ENCODE results near the gene NADSYN1.

Gene NADSYN1

DNA sequence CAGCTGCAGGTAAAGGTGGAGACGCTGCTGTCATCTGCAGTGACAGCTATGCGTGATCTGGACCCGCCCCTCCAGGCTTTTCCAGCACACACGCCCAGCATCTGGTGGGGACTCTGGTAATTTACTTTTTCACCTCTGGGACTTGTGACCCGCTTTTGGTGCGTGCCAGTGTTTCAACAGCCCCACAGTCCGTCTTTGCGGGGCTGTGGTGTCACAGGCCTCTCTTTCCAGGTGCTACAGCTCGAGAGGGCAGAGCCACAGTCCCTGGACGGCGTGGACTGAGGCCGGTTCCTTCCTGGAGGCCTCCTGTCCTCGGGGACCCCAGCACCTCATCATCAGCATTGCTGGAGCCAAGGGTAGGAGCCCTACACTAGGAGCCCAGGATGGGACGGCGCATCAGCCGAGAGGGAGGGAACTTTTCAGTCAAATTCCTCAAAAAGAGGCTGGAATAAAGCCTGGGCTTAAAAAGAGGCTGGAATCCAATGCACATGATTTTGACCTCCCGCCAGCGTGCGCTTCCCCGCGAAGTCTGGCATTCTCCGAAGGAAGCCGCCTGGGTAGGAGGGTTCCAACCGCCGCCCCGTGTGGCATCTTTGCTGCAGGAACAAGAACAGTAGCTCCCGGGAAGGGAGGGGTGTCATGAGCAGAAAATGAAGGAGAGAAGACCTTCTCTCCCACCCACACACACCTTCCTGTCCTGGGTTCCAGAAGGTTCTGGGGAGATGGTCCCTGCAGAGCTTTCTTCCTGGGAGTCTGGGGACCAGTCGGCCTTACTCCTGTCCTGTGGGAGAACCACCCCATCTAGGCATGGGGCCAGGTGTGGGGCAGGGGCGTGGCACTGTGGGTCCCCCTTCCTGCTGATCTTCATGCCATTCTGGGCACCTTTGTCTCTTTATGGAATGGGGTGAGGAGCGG is 48.3 kb downstream of the NADSYN1 start:
- no peak for DNase-seq (ENCODE audit: low read depth in 2 of 2)
- TF ChIP-seq, protein P1, sequence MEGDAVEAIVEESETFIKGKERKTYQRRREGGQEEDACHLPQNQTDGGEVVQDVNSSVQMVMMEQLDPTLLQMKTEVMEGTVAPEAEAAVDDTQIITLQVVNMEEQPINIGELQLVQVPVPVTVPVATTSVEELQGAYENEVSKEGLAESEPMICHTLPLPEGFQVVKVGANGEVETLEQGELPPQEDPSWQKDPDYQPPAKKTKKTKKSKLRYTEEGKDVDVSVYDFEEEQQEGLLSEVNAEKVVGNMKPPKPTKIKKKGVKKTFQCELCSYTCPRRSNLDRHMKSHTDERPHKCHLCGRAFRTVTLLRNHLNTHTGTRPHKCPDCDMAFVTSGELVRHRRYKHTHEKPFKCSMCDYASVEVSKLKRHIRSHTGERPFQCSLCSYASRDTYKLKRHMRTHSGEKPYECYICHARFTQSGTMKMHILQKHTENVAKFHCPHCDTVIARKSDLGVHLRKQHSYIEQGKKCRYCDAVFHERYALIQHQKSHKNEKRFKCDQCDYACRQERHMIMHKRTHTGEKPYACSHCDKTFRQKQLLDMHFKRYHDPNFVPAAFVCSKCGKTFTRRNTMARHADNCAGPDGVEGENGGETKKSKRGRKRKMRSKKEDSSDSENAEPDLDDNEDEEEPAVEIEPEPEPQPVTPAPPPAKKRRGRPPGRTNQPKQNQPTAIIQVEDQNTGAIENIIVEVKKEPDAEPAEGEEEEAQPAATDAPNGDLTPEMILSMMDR (IDR thresholded peaks at IDR 0.05; ENCODE audit: low read depth, low read length), result no peak
- H3K4me3 ChIP-seq (replicated peaks in 1 of 2; ENCODE audit: low read depth in 2 of 2, low read length in 2 of 2), result no peak overlapping the region

GRCh38 chr11:71502026-71502425 is 49.0 kb downstream of the NADSYN1 start:
- TF ChIP-seq, protein P1 (IDR thresholded peaks at IDR 0.05; ENCODE audit: low read depth, low read length), result no peak
- no peak for DNase-seq (ENCODE audit: low read depth in 2 of 2)
- no peak overlapping the region for H3K4me3 ChIP-seq (replicated peaks in 1 of 2; ENCODE audit: low read depth in 2 of 2, low read length in 2 of 2)

- H3K4me3 ChIP-seq (replicated peaks in 1 of 2; ENCODE audit: low read depth in 2 of 2, low read length in 2 of 2), result no peak overlapping the region
- TF ChIP-seq, protein P1 (IDR thresholded peaks at IDR 0.05; ENCODE audit: low read depth, low read length), result no peak
- no peak for DNase-seq (ENCODE audit: low read depth in 2 of 2)
Observed at GRCh38 chr11:71502871-71503435, 50.0 kb downstream of the NADSYN1 start.

DNA sequence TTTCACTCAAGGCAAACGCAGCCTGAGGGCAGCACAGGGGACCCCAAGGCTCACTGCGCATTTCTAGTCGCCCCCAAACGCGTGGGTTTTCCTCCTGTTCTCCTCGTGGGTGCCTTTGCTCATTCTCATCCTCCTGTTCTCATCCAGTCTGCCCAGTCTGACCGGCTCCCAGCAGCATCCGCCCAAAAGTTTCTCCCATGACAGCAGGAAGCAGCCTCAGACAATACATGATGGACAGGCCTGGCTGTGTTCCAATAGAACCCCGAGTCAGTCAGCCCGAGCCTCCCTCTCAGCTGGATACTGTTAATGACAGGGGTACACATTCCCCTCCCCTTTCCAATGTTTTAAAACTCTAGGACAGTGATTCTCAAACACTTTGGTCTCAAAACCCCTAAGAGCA is 51.5 kb downstream of the NADSYN1 start:
- DNase-seq (ENCODE audit: low read depth in 2 of 2), result no peak
- TF ChIP-seq, protein P1 (IDR thresholded peaks at IDR 0.05; ENCODE audit: low read depth, low read length), result no peak

GRCh38 chr11:71505001-71505400 is 52.0 kb downstream of the NADSYN1 start:
- no peak overlapping the region for H3K4me3 ChIP-seq (replicated peaks in 1 of 2; ENCODE audit: low read depth in 2 of 2, low read length in 2 of 2)
- no peak for DNase-seq (ENCODE audit: low read depth in 2 of 2)
- TF ChIP-seq, protein P1 (IDR thresholded peaks at IDR 0.05; ENCODE audit: low read depth, low read length), result no peak

More for the DNA sequence above, 51.5 kb downstream of the NADSYN1 start:
- no peak overlapping the region for H3K4me3 ChIP-seq (replicated peaks in 1 of 2; ENCODE audit: low read depth in 2 of 2, low read length in 2 of 2)

DNA sequence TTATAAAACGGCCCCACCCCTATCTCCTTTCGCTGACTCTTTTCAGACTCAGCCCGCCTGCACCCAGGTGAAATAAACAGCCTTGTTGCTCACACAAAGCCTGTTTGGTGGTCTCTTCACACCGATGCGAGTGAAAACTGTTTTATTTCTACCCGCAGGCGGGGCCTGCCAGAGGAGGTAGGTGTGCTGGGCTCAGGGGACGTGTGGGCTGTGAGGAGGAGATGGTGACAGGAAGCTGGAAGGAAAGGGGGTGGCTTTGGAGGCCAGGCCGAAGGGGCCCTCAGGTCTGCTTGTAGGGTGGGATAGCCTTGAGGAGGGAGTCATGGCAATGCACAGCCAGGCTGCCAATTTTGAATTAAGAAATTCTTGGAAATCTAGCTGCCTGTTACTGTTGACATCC is 52.8 kb downstream of the NADSYN1 start:
- DNase-seq (ENCODE audit: low read depth in 2 of 2), result no peak
- no peak overlapping the region for H3K4me3 ChIP-seq (replicated peaks in 1 of 2; ENCODE audit: low read depth in 2 of 2, low read length in 2 of 2)
- TF ChIP-seq, protein P1 (IDR thresholded peaks at IDR 0.05; ENCODE audit: low read depth, low read length), result no peak

Measured in cardiac fibroblast (primary cell).